Measurements from ENCODE around the gene WWTR1.

DNA sequence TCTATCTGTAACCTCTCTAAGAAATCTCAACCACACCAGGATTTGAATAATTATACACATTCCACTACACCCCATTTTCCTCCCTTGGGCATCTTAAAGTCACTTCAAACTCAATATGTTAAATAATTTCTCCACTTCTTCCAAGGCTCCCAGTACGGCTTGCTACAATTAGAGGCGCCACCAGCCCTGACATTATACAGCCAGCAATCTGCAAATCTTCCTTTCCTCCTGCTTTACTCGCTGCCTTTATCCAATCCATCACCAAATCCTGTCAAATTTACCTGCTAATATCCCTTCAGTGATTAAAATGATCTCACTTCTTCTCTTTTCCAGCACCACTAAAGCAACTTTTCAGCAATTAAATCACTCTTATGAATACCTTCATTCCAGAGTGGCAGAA is 13.9 kb downstream of the WWTR1 start:
- TF ChIP-seq GATA2 (IDR thresholded peaks at IDR 0.05; ENCODE audit: low read depth, low read length) (no peak), GATA3 (IDR thresholded peaks at IDR 0.05; ENCODE audit: low read depth, low read length) (no peak)
